Activated T-helper 9 cell treated with anti-CD3 and anti-CD28 coated beads, Interleukin-2, amount 50 U/mL, for 16 hours (primary cell): ENCODE measurements around the gene CACNG7.
A peak's percentile ranks its signal among the peaks of the same experiment; 100 is the strongest.
"Not testable (repeated sequence)": the region's sequence is repeated elsewhere in the genome, so short reads cannot be mapped to it uniquely, and the experiment has no call there.

Experiments used
- DNase-seq: peaks from one replicate; pipeline ENCODE4 v3.0.0-alpha.2; 2020; ENCODE audit warnings: low read depth

The CACNG7 gene

GRCh38 chr19:53908935-53909415, at the start of gene CACNG7:
Gene CACNG7, plus strand, starts transcription at chr19:53909278. Its CDS starts 3,554 bp downstream, at chr19:53912832.
- DNase-seq, result no peak

- DNase-seq, result no peak
These were observed 44.7 kb upstream of the CACNG7 start for GRCh38 chr19:53864308-53864836.

- DNase-seq, result no peak
These were observed 43.6 kb upstream of the CACNG7 start for GRCh38 chr19:53865523-53865917.

GRCh38 chr19:53865918-53866864, 42.9 kb upstream of the CACNG7 start:
- DNase-seq, result peak; percentile 50

- DNase-seq, result no peak
These were observed 42.2 kb upstream of the CACNG7 start for GRCh38 chr19:53866865-53867224.

GRCh38 chr19:53867225-53868090, 41.6 kb upstream of the CACNG7 start, which contains the start of gene MYADM:
Gene MYADM, plus strand, starts transcription at chr19:53867883. Its CDS starts 5,647 bp downstream, at chr19:53873530.
- peak; percentile 99 for DNase-seq

GRCh38 chr19:53868091-53868891, 40.8 kb upstream of the CACNG7 start:
- DNase-seq, result no peak

GRCh38 chr19:53868892-53869804, 39.9 kb upstream of the CACNG7 start:
- peak; percentile 79 for DNase-seq

- DNase-seq, result not testable (repeated sequence)
These were observed 39.1 kb upstream of the CACNG7 start for GRCh38 chr19:53869805-53870484.

- no peak for DNase-seq
These were observed 38.6 kb upstream of the CACNG7 start for GRCh38 chr19:53870485-53870844.

GRCh38 chr19:53871454-53871853, 37.6 kb upstream of the CACNG7 start:
- no peak for DNase-seq

GRCh38 chr19:53872762-53873161, 36.3 kb upstream of the CACNG7 start:
- no peak for DNase-seq

- no peak for DNase-seq
These were observed 35.1 kb upstream of the CACNG7 start for GRCh38 chr19:53873773-53874605.

GRCh38 chr19:53874606-53874990, 34.5 kb upstream of the CACNG7 start:
- DNase-seq, result no peak

GRCh38 chr19:53875602-53876325, 33.3 kb upstream of the CACNG7 start:
- DNase-seq, result no peak

- no peak for DNase-seq
These were observed 32.3 kb upstream of the CACNG7 start for GRCh38 chr19:53876651-53877224.

GRCh38 chr19:53877361-53877766, 31.7 kb upstream of the CACNG7 start:
- no peak for DNase-seq

GRCh38 chr19:53878776-53879139, 30.3 kb upstream of the CACNG7 start:
- DNase-seq, result no peak
